ENCODE measurements around the gene PCBP1.
"Not testable (repeated sequence)": the region's sequence is repeated elsewhere in the genome, so short reads cannot be mapped to it uniquely, and the experiment has no call there.

Gene PCBP1

GRCh38 chr2:70101174-70101573, 13.9 kb downstream of the PCBP1 start:
- DNase-seq: no peak

GRCh38 chr2:70101686-70102085, 14.4 kb downstream of the PCBP1 start:
- DNase-seq: not testable (repeated sequence)

GRCh38 chr2:70102323-70102905, 15.1 kb downstream of the PCBP1 start:
- DNase-seq: not testable (repeated sequence)

- no peak for DNase-seq
Observed at GRCh38 chr2:70103531-70104061, 16.3 kb downstream of the PCBP1 start.

- DNase-seq: peak; percentile 49
Observed at GRCh38 chr2:70104231-70105111, 17.2 kb downstream of the PCBP1 start.

- not testable (repeated sequence) for DNase-seq
Observed at GRCh38 chr2:70106138-70106537, 18.9 kb downstream of the PCBP1 start.

- not testable (repeated sequence) for DNase-seq
Observed at GRCh38 chr2:70110397-70110796, 23.1 kb downstream of the PCBP1 start.

GRCh38 chr2:70111752-70112591, 24.7 kb downstream of the PCBP1 start:
- no peak for DNase-seq

GRCh38 chr2:70113359-70114070, 26.2 kb downstream of the PCBP1 start:
- no peak for DNase-seq

- DNase-seq: no peak
Observed at GRCh38 chr2:70115646-70116442, 28.6 kb downstream of the PCBP1 start.

GRCh38 chr2:70116936-70117552, 29.8 kb downstream of the PCBP1 start:
- no peak for DNase-seq

- no peak for DNase-seq
Observed at GRCh38 chr2:70118798-70119454, 31.6 kb downstream of the PCBP1 start.

GRCh38 chr2:70121627-70122372, 34.5 kb downstream of the PCBP1 start:
- no peak for DNase-seq

- DNase-seq: no peak
Observed at GRCh38 chr2:70122470-70122869, 35.2 kb downstream of the PCBP1 start.

- no peak for DNase-seq
Observed at GRCh38 chr2:70123051-70123828, 36.0 kb downstream of the PCBP1 start.

GRCh38 chr2:70123829-70124116, 36.5 kb downstream of the PCBP1 start:
- no peak for DNase-seq

- DNase-seq: peak; percentile 70
Observed at GRCh38 chr2:70124983-70125480, 37.8 kb downstream of the PCBP1 start.

- no peak for DNase-seq
Observed at GRCh38 chr2:70125498-70125898, 38.2 kb downstream of the PCBP1 start.

GRCh38 chr2:70126413-70126812, 39.1 kb downstream of the PCBP1 start:
- no peak for DNase-seq
